Ascending aorta (tissue), 2 donors: ENCODE measurements around the gene CTDP1. TPM values are rescaled to one million over a fixed set of nuclear protein-coding genes. Genes with fewer than 3 reads are reported as not detected.

ENCODE experiments used
- DNase-seq, 2 donors: peaks; one replicate each; pipeline ENCODE4 v3.0.0-alpha.2; 2019; ENCODE audit warnings: low spot score in 2 of 2
- H3K27ac ChIP-seq, 2 donors: fragments of 200-600 bp; sonication (generic); one replicate each; pipeline ENCODE4 v1.5.1; 2016 to 2017; ENCODE audit warnings: mild to moderate bottlenecking in 1 of 2
- H3K27me3 ChIP-seq: fragments of 200-600 bp; sonication (generic); one replicate; pipeline ENCODE4 v1.5.1; 2017
- H3K36me3 ChIP-seq, 2 donors: fragments of 200-600 bp; sonication (generic); one replicate each; pipeline ENCODE4 v1.5.1; 2016
- H3K4me1 ChIP-seq, 2 donors: fragments of 200-600 bp; sonication (generic); one replicate each; pipeline ENCODE4 v1.5.1; 2016 to 2017; ENCODE audit warnings: mild to moderate bottlenecking in 1 of 2
- H3K4me3 ChIP-seq, 2 donors: fragments of 200-600 bp; sonication (generic); one replicate each; pipeline ENCODE4 v1.5.1; 2016 to 2017; ENCODE audit warnings: mild to moderate bottlenecking in 1 of 2
- H3K9me3 ChIP-seq, 2 donors: fragments of 200-600 bp; sonication (generic); one replicate each; pipeline ENCODE4 v1.5.1; 2016
- intact Hi-C: fragments of 100-400 bp; cut with DNase I; formaldehyde crosslinking; loops from one replicate; pipeline ENCODE4 v1.15.1; 2023
- total RNA-seq: library from RNA; depleted of rRNA; stranded (reverse); fragments of >200 nt; gene quantifications from one replicate; pipeline ENCODE4 v1.1.0, GENCODE V29; 2016
- TF ChIP-seq, protein P1 (sequence below), 3 experiments: fragments of 200-600 bp in 2 of 3; fragments of 450-650 bp in 1 of 3; sonication (generic) in 2 of 3; IDR thresholded peaks; one replicate each; pipeline ENCODE4 v1.5.1; 2016 to 2019; ENCODE audit warnings: antibody characterized with exemption in 3 of 3, mild to moderate bottlenecking in 1 of 3, moderate library complexity in 1 of 3

The CTDP1 gene
- total RNA-seq, 1 donor from 2014 or later, result 31.7 TPM

DNA sequence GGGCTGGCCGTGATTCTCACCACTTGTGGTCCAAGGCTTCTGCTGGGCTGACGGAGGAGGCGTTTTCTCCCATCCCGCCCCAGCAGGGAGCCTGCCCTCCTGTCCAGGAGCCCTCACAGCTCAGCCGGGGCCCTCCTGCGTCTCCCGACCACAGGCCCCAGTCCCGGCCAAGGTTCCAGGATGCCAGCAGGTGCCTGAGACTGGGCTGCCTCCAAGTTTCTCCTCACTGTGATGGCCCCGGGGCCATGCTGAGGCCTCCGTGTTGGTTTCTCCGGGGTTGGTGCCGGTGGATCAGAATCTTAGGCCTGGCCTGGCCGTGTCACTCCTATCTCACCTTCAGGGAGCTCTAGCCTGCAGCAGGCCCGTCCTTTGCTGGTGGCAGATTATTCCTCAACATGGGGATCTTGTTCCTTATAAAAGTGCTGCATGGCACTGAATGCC lies 124.0 kb downstream of the CTDP1 start:
- DNase-seq, result no peak
- Histone ChIP-seq H3K4me3 (no peak overlapping the region), H3K4me1 (peaks cover 0 to 1% of the 10 kb centered on the region in 2 donors), H3K27ac (no peak overlapping the region), H3K27me3 (peaks cover 6% of the 10 kb centered on the region), H3K9me3 (no peaks in the 10 kb centered on the region), H3K36me3 (no peaks in the 10 kb centered on the region)
- intact Hi-C loops, result no loop called here
- TF ChIP-seq, protein P1, sequence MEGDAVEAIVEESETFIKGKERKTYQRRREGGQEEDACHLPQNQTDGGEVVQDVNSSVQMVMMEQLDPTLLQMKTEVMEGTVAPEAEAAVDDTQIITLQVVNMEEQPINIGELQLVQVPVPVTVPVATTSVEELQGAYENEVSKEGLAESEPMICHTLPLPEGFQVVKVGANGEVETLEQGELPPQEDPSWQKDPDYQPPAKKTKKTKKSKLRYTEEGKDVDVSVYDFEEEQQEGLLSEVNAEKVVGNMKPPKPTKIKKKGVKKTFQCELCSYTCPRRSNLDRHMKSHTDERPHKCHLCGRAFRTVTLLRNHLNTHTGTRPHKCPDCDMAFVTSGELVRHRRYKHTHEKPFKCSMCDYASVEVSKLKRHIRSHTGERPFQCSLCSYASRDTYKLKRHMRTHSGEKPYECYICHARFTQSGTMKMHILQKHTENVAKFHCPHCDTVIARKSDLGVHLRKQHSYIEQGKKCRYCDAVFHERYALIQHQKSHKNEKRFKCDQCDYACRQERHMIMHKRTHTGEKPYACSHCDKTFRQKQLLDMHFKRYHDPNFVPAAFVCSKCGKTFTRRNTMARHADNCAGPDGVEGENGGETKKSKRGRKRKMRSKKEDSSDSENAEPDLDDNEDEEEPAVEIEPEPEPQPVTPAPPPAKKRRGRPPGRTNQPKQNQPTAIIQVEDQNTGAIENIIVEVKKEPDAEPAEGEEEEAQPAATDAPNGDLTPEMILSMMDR (IDR thresholded peaks at IDR 0.05), result no peak

Other genes starting within 250 kb of the CTDP1 start
- gene KCNG2, start 118.1 kb downstream of the CTDP1 start, total RNA-seq, result not detected